Skeletal muscle satellite cell (primary cell): Measurements from ENCODE around the gene ANG.

ENCODE experiments used
- H3K27me3 ChIP-seq: 2 replicates; pipeline ENCODE4 v1.7.0; 2013; ENCODE audit warnings: low read length; ENCODE audit not compliant: control insufficient read depth, insufficient read depth
- H3K36me3 ChIP-seq: 2 replicates; pipeline ENCODE4 v1.7.0; 2013; ENCODE audit warnings: mild to moderate bottlenecking, control low read depth, low read length; ENCODE audit not compliant: insufficient read depth
- H3K4me1 ChIP-seq: 2 replicates; pipeline ENCODE4 v1.7.0; 2013; ENCODE audit warnings: low read length; ENCODE audit not compliant: control insufficient read depth, insufficient read depth
- H3K4me2 ChIP-seq: 2 replicates; pipeline ENCODE4 v1.7.0; 2013; ENCODE audit warnings: mild to moderate bottlenecking, low read length
- H3K4me3 ChIP-seq: 2 replicates; pipeline ENCODE4 v1.7.0; 2013; ENCODE audit warnings: low read length
- H3K9ac ChIP-seq: 2 replicates; pipeline ENCODE4 v1.7.0; 2013; ENCODE audit warnings: mild to moderate bottlenecking, low read depth, low read length, moderate library complexity
- H3K9me3 ChIP-seq: replicated peaks from 2 replicates; pipeline ENCODE4 v1.7.0; 2013; ENCODE audit warnings: mild to moderate bottlenecking, control low read depth, low read length

ANG gene

DNA sequence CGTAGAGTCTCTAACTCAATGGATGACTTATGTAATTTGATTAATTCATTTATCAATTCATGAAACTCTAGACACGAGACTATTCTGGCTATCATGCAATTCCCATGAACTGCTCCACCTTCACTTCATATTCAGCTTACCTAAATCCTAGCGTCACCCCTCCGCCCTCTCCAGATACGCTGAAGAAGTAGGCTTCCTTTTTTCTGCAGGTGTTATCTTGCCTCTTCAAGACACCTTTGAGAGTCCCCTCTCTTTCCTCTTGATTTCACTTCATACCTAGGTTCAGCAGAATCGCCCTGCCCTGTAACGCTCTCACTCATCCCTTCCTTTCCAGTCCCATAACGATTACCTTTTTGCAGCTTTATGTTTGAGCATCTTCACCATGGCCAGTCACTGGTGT, 8.2 kb upstream of the ANG start:
- Histone ChIP-seq H3K36me3 (no peaks in the 10 kb centered on the region), H3K9me3 (no peaks in the 10 kb centered on the region), H3K4me2 (peak overlapping the region; percentile 92), H3K27me3 (peaks cover 9% of the 10 kb centered on the region), H3K9ac (no peak overlapping the region), H3K4me1 (peaks cover 10% of the 10 kb centered on the region), H3K4me3 (peak overlapping the region; percentile 84)

DNA sequence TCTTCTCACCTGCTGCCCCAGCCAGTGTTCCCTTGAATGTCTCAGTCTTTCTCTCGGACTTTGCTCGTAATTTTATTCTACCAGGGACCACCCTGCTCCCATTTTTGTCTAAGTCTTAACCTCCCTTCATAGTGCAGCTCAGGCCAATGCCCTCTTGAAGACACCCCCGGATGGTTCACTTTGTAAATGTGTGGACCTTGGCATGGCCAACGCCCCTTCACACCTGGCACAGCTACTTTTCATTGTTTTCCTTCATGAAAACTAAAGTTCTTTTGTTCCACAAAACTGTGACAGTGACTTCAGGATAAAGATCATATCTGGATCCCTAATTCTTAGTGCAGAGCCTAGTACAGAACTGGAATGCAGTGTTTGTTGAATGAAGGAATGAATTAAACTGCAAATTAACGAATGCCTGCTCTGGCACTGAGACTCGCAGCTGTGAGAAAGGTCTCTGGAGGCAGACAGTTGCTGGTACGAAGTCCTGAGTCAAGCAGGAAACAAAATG, 7.7 kb upstream of the ANG start:
- peaks cover 5% of the 10 kb centered on the region for H3K27me3 ChIP-seq
- no peaks in the 10 kb centered on the region for H3K36me3 ChIP-seq

DNA sequence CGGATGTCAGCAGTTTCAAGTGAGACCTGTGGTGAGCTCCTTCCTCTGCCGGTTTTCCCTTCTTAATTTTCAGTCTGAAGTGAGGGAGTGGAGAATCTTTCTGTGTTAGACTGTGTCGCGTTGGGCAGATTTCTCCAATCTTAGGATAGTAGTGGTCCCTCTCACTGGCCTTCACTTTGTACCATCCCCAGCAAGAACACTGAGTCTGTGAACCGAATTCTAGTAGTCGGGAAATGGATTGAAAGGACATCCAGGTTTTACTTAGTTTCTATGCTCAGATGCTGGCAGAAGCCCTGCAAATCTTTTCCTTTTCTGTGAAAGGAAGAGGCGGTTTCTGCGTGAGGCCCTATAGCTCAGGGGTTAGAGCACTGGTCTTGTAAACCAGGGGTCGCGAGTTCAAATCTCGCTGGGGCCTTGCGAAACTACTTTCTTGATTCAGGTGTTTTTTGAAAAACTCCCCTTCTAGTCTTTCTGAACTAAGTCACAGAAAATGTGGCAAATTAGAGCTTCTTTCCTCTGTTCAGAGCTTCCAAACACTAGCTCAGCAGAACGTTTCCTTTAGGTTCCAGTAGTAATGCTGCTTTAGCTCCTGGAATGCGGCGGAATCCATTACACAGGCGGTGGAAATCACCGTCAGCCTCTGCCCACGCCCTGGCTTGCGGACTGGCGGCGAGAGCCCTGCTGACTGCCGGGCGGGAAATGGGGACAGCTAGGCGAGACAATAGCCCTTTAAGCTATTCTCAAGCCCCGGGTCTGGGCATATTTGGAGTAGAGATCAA, 7.0 kb upstream of the ANG start:
- Histone ChIP-seq H3K4me1 (peaks cover 17% of the 10 kb centered on the region), H3K4me2 (peak overlapping the region; percentile 92), H3K36me3 (no peaks in the 10 kb centered on the region), H3K4me3 (peak overlapping the region; percentile 84), H3K27me3 (no peaks in the 10 kb centered on the region), H3K9me3 (no peaks in the 10 kb centered on the region), H3K9ac (peak overlapping the region; percentile 97)

More for the DNA sequence above, 7.7 kb upstream of the ANG start:
- Histone ChIP-seq H3K9ac (peak overlapping the region; percentile 69), H3K4me1 (peaks cover 10% of the 10 kb centered on the region), H3K9me3 (no peaks in the 10 kb centered on the region), H3K4me2 (peak overlapping the region; percentile 92), H3K4me3 (peak overlapping the region; percentile 84)

DNA sequence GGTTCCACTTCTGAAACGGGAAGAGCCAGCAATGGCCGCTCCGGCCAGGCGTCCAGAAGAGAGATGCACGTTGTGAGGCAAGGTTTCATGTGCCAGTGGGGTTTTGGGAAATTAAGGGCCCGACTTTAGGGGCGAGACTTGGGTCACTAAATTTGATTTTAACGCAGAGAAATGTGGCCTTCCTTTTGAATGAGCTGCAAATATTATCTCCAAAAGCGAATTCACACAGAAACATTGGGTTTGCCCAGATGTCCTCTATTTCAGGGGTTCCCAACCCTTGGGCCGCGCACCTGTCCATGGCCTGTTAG, 6.5 kb upstream of the ANG start:
- no peaks in the 10 kb centered on the region for H3K27me3 ChIP-seq
- H3K4me2 ChIP-seq: peak overlapping the region; percentile 92
- H3K4me1 ChIP-seq: peaks cover 17% of the 10 kb centered on the region
- H3K9ac ChIP-seq: peak overlapping the region; percentile 97
- no peaks in the 10 kb centered on the region for H3K36me3 ChIP-seq
- H3K4me3 ChIP-seq: peak overlapping the region; percentile 84
- H3K9me3 ChIP-seq: no peaks in the 10 kb centered on the region

DNA sequence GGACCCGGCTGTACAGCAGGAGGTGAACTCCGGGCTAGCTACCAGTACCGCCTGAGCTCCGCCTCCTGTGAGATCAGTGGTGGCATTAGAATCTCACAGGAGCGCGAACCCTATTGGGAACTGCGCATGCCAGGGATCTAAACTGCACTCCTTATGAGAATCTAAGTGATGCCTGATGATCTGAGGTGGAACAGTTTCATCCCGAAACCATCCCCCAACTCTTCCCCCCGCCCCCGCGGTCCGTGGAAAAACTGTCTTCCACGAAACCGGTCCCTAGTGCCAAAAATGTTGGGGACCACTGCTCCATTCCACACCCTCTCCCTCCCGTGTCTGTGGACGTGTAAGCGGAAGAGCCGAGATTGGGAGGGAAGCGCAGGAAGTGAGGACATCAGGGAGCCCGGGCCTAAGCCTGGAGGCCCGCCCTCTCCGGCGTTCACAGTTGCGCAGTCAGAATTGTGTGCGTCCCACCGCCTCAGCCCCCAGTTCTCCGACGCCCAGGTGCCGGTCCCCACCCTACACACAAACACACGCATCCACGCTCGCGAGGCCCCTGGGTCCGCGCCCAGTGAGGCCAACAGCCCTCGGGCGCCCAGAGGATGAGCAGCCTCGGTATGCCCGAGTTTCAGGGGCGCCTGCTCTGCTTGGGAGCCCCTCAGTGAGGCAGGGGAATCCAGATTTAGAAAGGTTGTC, 6.0 kb upstream of the ANG start:
- Histone ChIP-seq H3K4me2 (peak overlapping the region; percentile 92), H3K27me3 (no peaks in the 10 kb centered on the region), H3K36me3 (no peaks in the 10 kb centered on the region), H3K4me3 (peak overlapping the region; percentile 84), H3K9me3 (no peaks in the 10 kb centered on the region), H3K4me1 (peaks cover 17% of the 10 kb centered on the region), H3K9ac (peak overlapping the region; percentile 97)

DNA sequence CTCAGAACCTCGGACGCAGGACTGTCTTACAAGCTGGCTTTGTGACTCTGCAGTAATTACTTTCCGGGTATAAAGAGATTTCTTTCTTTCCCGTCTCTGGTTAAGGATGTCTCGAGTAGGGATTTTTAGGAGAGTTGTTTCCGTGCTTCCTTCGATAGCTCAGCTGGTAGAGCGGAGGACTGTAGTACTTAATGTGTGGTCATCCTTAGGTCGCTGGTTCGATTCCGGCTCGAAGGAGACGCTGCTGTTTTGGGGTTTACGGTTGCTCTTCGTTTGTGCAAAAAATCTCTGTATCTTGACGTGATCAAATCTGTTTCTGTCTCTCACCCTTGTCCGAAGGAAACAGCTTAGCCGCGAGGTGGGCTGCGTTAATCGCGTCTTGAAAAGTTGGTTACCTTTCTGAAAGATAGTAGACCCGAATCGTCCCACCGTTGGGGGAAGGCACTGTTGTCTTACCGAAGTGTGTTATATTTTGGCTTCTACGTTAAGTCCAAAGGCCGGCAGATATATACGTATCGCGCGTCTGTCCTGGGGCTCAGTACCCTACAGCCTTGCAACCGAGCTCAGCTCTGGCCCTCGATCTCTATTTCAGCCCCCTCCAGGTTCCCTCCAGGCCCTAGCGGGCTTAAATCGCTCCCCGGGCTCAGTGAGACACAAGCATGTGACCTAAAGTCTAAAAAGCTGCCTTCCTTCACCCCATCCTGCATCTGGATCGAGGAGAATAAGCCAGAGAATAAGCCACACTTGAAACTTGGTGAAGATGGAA, 5.3 kb upstream of the ANG start:
- no peaks in the 10 kb centered on the region for H3K27me3 ChIP-seq
- H3K9ac ChIP-seq: peak overlapping the region; percentile 97
- peak overlapping the region; percentile 92 for H3K4me2 ChIP-seq
- peak overlapping the region; percentile 84 for H3K4me3 ChIP-seq
- H3K36me3 ChIP-seq: no peaks in the 10 kb centered on the region
- H3K4me1 ChIP-seq: peaks cover 17% of the 10 kb centered on the region
- H3K9me3 ChIP-seq: no peaks in the 10 kb centered on the region

DNA sequence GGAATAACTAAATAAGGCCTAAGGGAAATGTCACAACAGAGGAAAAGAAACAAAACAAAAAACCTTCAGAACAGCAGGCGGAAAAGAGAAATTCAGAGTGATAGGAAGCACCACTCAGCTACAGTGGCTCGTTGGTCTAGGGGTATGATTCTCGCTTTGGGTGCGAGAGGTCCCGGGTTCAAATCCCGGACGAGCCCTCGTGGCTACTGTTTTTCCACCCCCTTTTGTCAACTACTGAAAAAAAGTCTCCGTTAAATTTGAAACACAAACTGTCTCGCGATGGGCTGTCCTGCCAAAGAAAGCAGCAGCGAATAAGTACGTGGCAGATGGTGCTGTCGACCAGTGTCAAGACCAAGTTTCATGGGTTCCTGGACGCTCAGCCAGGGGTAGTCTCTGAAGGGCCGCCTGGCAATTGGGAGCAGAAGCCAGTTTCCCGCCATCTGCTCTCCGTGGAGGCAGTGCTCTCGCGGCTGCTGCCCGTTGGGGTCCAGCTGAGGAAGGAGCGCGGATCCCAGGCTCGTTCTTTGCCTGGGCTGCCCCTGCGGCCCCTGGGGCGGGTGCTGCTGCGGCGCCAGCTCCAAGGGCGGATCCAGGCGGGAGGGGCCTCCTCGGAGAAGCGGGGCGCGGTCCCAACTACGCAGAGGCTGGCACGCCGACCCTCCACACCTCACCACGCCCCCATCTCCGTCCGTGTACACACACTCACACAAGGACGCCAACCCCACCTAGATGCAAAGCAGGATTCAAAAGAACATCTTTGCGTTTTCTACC, 4.5 kb upstream of the ANG start, which contains the start of gene RNASE4:
TSS of gene RNASE4 (plus strand) at position 670 of the 771 bp plus-strand sequence. CDS start 14,812 bp downstream, outside the sequence.
- H3K4me1 ChIP-seq: peaks cover 17% of the 10 kb centered on the region
- no peaks in the 10 kb centered on the region for H3K27me3 ChIP-seq
- H3K36me3 ChIP-seq: no peaks in the 10 kb centered on the region
- peak within 1 kb of the TSS; percentile 92 for H3K4me2 ChIP-seq
- H3K9me3 ChIP-seq: no peaks in the 10 kb centered on the region
- H3K4me3 ChIP-seq: peak within 1 kb of the TSS; percentile 84
- peak within 1 kb of the TSS; percentile 97 for H3K9ac ChIP-seq

DNA sequence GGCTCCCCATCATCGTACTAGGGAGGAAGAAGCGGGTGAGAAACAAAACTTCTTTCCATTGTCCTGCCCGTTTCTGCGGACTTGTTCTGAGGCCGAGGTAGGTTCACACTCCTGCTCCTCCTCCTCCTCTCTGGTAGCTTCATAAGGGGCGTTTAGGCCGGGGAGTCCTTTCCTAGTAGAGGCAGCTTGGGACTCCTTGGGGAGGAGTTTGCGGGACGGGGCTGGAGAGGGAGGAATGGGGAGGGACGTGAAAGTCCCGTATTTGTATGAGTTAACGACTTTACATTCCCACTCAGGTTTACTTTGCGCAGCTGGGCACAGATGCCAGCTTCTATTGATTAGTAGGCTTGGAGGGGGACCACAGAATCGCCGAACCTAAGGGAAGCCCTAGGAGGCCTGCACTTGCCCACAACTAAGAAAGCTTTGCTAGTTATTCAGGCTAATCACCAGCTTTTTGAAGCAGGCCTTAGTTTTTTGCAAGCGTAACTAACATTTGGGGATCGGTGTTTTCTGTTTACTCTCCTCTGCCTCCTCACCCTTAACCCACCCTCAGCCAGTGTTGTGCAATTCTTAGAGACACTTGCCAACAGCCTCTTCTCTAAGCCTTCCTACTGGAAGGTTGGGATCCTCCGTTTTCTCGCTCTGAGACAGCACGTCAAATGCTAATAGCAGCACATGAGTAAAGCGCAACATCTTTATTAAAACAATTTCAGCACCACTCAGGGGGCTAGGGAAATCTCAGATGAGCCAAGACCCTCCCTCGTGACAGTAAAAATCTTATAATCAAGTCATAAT, 3.7 kb upstream of the ANG start:
- peak overlapping the region; percentile 97 for H3K9ac ChIP-seq
- no peaks in the 10 kb centered on the region for H3K9me3 ChIP-seq
- no peaks in the 10 kb centered on the region for H3K27me3 ChIP-seq
- peak overlapping the region; percentile 92 for H3K4me2 ChIP-seq
- H3K4me1 ChIP-seq: peaks cover 17% of the 10 kb centered on the region
- H3K36me3 ChIP-seq: no peaks in the 10 kb centered on the region
- peak overlapping the region; percentile 84 for H3K4me3 ChIP-seq

DNA sequence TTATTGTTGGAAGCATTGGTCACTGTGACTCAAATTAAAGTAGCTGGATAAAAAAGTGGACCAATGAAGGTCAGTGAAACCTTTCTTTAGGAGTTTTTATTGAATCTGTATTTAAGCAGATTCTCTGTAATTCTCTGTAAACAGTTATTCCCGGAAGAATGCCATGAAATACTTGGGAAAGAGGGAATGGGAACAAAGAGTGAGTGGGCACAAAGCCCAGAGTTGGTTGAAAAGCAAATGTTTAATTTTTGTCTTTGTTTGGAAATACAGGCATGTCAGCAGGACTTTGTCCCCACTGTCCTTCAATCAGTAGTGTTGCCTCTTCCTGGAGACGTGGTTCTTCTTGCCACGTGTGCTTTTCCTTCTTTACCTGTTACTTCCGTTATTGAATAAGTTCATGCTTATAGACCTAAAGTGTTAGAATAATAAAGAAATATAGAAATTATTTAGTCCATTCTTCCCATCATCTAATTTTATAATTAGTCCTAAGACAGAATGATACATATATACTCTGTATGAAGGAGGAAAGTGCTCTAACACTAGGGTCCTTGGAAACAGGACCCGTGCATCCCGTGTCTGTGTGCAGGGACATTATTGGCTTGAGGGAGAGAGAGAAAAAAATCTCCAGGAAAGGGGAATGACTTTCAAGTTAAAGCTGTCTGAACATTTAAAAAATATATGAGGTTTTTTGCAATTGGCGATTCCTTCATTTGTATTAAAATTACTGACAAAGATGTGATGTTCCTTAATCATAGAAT, 2.0 kb upstream of the ANG start:
- H3K36me3 ChIP-seq: no peaks in the 10 kb centered on the region
- H3K4me3 ChIP-seq: no peak overlapping the region
- no peaks in the 10 kb centered on the region for H3K9me3 ChIP-seq
- no peaks in the 10 kb centered on the region for H3K27me3 ChIP-seq
- no peak overlapping the region for H3K9ac ChIP-seq
- peak overlapping the region; percentile 30 for H3K4me2 ChIP-seq
- H3K4me1 ChIP-seq: peaks cover 7% of the 10 kb centered on the region
